ENCODE results near the gene KIFBP.

Gene KIFBP

DNA sequence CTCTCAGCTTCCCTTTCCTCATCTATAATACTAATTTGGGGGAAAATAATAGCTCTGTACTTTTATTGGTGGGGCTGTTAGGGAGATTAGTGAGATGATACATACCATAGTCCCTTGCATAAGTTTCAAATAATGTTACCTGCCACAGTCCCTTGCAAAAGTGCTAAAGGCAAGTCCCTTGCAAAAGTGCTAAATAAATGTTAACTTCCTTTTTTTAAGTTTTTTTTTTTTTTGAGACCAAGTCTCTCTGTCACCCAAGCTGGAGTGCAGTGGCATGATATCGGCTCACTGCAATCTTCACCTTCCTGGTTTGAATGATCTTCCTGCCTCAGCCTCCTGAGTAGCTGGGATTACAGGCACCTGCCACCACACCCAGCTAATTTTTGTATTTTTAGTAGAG, 55.9 kb downstream of the KIFBP start:
- DNase-seq (ENCODE audit: low read depth, low spot score): no peak
- no peak overlapping the region for H3K4me3 ChIP-seq (ENCODE audit: low read length)

DNA sequence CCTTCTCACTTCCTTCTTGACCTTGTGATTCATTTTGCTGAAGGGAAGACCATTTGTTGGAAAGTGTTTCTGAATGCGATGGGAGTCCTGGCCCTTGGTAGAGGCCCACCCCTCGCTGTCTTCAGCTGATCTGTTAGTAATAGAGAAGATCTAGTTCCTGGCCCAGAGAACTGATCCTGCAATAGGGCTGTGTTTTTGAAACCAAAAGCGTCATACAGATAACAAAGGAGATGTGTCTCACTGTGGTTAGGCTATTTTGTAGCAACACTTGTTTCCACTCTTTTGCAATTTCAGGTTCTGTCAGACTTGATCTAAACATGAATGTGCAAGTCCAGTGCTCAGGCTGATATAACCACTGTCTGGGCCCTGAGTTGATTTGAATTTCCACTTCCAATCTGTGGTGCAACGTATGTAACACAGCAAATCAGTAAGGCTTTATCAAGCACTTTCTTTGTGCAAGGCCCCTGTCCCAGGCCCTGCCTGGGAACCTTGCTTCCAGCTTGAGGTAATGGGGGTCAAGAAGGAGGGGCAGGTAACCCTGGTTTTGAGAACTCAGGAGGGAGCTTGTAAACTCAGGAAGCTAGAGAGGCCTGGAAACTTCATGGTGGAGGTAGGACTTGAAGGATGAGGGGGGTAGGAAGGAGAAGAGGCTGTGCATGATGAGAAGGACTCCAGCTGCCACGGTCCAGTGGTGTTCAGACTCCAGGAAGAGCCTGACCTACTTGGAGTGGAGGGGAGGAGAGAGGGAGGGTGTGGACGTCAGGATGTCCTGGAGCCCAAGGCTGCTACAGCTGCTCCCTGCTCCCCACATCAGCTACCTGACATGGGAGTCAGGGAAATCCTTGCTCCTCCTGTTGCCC, 57.1 kb downstream of the KIFBP start:
- no peak overlapping the region for H3K4me3 ChIP-seq (ENCODE audit: low read length)
- no peak for DNase-seq (ENCODE audit: low read depth, low spot score)

DNA sequence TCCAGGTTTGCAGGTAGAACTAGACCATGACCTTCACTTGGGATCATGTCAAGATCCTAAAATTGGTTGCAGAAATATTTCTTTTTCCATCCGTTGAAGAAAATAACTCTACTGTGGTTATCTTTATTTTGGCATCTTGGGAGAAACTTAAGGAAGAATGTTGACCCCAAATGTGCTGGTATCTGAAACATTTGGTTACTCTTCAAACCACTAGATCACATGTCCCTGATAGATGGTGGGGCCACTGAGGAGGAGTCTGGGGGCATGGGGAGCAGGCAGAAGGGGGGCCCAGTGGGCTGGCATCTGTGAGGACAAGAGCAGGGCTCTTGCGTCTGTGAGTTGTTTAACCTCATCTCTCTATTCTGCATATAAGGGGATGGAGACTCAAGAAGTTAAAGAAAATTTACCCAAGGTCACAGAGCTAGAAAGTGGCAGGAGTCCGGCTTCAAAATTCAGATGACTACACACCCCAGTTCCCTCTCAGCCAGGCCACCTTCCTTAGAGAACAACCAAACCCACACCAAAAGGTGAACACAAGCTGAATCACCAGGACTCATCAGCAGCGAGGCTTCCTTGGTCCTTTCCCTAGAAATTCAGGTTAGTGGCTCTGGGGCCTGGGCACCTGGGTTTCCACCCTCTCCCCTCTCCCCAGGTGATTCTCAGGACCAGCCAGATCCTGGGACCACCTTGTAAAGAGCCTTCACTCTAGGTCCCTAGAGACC, 58.7 kb downstream of the KIFBP start:
- H3K4me3 ChIP-seq (ENCODE audit: low read length): no peak overlapping the region
- no peak for DNase-seq (ENCODE audit: low read depth, low spot score)

DNA sequence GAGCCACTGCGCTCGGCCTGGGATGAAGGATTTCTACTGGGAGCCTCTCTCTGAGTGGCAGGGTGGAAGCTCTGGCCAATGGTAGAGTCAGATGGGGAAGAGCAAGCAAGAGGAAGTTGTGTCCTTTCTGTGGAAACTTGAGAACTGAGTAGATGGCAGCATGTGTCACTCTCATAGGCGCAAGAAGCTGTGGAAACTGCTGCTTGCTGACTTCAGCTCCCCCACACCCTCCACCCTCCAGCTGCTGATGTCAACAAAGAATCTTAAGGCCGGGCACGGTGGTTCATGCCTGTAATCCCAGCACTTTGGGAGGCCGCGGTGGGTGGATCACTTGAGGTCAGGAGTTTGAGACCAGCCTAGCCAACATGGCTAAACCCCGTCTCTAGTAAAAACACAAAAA, 59.5 kb downstream of the KIFBP start:
- DNase-seq (ENCODE audit: low read depth, low spot score): no peak
- H3K4me3 ChIP-seq (ENCODE audit: low read length): no peak overlapping the region

DNA sequence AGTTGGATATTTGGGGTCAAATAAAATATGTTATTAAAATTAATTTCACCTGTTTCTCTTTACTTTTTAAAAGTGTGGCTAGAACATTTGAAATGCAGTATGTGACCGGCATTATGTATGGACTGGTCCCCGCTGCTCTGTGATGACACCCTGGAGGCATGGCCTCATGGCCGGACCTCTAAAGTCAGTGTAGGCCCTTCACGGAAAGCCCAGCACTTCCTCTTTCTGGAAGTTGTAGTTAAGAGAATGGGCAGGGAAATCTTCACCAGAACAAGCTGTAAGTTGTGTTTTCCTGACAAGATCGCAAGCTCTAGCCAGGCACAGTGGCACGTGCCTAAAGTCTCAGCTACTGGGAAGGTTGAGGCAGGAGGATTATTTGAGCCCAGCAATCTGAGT, 61.0 kb downstream of the KIFBP start:
- no peak overlapping the region for H3K4me3 ChIP-seq (ENCODE audit: low read length)
- DNase-seq (ENCODE audit: low read depth, low spot score): no peak

DNA sequence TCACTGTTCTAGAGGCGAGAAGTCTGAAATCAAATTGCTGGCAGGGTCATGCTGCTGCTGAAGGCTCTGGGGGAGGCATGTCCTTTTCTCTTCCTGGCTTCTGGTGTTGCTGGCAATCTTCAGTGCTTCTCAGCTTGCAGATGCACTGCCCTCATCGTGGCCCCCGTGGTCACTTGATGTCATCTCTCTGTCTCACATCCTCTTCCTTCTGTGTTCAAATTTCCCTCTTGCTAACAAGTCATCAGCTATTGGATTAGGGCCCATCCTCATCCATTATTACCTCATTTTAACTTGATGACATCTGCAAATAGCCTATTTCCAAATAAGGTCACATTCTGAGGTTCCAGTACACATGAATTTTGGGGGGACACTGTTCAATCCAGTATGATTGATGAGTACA, 62.7 kb downstream of the KIFBP start:
- H3K4me3 ChIP-seq (ENCODE audit: low read length): no peak overlapping the region
- DNase-seq (ENCODE audit: low read depth, low spot score): no peak

DNA sequence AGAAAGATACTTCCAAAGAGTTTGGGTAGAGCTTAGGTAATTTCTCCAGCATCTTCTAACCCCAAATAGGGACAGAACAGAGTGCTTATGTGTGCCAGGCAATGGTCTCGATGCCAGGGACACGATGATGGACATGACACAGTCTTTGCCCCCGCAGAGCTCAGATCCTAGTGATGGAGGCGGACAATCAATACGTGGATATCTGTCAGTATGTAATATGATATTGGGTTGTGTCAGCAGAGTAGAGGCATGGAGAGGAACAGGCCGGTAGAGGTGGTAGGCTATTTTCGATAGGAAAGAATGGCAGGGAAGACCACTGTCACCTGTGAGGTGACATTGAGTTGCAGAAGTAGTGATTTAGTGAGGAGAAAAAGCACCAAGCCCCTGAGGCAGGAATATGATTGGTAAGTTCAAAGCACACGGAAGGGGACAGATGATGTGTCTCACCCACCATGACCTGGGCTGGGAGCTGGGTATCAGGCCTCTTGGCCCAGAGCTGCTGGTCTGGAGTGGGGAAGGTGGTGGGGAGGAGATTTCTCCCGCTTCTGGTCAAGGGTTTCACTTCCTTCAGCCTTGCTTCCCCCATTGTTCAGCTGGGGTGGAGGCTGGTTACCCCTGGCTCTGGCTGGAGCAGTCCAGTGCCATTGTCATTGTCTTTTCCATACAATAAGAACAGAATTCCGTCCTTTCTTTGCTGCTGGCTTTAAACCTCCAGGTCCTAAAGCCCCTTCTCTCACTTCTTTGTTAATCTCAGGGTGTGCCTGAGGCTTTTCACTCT, 63.3 kb downstream of the KIFBP start:
- DNase-seq (ENCODE audit: low read depth, low spot score): no peak
- no peak overlapping the region for H3K4me3 ChIP-seq (ENCODE audit: low read length)

DNA sequence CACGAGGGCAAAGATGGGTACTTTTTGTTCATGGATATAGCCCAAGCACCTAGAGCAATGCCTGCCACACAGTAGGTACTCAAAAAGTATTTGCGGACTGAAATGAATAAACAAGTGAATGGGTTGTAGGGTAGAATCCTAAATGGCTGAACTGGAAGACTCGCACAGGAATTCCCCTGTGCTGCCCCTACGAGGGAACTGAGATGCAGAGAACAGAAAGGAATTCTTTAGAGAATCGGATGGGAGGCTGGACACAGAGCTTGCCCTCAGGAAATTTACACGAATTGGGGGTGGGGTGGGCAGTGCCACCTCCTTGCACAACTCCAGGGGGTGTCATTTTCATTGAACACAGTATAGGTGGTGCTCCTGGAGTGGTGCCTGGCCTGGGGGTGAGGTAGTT, 64.1 kb downstream of the KIFBP start:
- DNase-seq (ENCODE audit: low read depth, low spot score): no peak
- no peak overlapping the region for H3K4me3 ChIP-seq (ENCODE audit: low read length)

DNA sequence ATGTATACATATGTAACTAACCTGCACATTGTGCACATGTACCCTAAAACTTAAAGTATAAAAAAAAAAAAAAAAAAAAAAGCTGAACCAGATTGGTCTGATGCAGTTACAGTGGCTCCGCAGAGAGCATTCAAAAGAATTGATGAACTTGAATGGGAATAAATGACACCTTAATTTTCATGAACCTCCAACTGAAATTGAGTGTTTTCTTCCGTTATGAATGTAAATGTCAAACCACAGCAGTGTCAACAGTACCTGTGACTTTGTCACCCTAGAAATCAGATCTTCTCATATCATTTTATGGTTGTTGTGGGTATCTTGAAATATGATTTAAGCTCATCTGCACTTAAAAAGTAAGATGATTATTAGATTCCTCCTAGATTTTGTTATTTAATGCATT, 66.6 kb downstream of the KIFBP start:
- no peak overlapping the region for H3K4me3 ChIP-seq (ENCODE audit: low read length)
- no peak for DNase-seq (ENCODE audit: low read depth, low spot score)

DNA sequence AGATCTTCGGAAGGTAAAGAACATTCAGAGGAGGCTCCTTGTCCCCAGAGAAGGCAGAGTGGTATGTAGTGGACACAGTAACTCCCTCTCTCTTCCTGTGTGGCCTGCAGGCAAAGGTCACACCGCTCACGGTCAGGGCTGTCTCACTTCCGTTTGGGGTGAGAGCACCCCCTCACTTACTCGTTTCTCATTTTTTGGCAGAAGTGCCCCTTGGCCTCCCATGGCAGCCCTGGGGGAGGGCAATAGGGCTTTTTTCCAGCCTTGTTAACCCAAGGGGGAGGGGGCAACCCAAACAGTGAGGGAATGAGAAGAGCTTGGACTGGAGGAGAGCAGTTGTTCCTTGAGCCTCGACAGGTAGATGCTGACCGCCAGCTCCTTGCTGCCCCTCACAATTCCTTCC, 67.5 kb downstream of the KIFBP start:
- H3K4me3 ChIP-seq (ENCODE audit: low read length): no peak overlapping the region
- no peak for DNase-seq (ENCODE audit: low read depth, low spot score)

DNA sequence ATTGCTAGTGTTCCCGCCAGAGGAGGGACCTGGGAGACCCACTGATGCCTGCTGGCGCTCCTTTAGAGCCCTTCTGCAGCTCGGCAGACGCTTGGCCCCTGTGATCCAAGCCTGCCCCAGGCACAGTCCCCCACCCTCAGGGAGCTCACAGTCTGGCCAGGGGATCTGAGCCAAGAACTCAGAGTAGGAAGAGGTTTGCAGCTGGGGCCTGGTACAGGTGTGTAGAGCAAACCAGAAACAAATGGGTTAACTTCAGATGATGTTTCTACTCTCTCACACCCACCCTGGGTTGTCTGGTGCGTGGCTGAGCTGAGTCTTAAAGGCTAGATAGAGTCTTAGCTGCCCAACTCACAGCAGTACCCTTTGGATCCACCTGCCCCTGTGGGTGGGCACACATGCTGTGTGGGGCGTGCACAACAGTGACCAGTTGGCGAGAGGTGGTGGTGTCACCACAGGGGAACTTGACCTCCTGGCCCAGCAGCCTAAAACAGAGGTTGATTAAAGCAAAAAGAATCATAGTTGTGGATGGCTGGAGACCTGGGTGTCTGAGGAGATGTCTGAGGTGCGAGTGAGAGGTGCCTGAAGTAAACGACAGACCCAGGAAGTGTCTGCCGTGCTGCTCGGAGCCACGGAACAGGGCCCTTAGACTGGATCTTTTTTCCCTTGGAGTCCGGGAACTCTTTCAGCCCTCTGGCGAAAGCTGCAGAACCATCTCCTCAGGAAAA, 68.1 kb downstream of the KIFBP start:
- no peak for DNase-seq (ENCODE audit: low read depth, low spot score)
- no peak overlapping the region for H3K4me3 ChIP-seq (ENCODE audit: low read length)

DNA sequence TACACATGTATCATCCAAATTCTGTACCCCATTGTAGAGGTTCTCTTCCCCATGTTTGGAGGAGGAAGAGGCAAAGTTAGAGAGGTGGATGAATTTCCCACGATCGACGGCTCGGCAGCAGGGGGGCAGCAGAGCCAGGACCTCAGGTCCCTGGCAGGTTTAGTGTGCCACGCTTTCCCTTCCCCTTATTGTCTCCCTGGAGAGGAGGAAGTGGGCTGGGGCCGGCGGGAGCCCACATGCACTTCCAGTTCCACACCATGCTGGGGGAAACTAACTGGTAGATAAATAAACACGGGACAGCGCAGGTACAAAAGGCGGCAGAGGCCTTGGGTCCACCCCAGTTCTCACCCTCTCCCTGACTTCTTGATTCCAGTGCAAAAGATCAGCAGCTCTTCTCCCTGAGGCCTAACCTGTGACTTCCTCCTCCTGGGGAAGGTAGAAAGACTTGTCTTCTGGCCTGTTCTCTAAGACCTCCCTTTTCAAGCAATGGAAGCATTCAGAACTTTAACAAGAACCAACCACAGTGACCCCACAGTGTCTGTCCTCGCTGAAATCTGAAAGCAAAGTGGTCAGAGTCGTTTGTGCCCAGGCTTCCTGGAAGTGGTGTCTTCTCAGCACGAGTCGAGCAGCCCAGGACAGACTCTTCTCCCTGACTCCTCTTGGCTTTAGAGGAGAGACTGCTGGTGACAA, 68.8 kb downstream of the KIFBP start:
- DNase-seq (ENCODE audit: low read depth, low spot score): no peak
- no peak overlapping the region for H3K4me3 ChIP-seq (ENCODE audit: low read length)

DNA sequence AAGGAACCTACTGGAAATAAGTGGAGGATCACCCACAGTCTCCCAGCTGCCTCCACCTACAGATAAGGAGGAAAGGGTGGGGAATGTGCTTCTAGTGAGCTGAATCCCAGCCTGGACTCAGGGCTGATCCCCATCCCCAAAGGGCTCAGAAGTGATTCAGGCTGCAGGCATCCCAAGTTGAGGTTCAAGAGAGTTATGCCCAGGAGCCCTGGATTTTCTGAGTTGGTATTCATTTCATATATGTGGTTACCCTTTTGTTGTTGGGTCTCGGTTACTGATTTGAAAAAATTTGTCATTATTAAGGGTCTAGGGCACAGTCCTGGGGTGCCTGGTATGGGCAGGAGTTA, 69.3 kb downstream of the KIFBP start:
- no peak for DNase-seq (ENCODE audit: low read depth, low spot score)
- no peak overlapping the region for H3K4me3 ChIP-seq (ENCODE audit: low read length)

DNA sequence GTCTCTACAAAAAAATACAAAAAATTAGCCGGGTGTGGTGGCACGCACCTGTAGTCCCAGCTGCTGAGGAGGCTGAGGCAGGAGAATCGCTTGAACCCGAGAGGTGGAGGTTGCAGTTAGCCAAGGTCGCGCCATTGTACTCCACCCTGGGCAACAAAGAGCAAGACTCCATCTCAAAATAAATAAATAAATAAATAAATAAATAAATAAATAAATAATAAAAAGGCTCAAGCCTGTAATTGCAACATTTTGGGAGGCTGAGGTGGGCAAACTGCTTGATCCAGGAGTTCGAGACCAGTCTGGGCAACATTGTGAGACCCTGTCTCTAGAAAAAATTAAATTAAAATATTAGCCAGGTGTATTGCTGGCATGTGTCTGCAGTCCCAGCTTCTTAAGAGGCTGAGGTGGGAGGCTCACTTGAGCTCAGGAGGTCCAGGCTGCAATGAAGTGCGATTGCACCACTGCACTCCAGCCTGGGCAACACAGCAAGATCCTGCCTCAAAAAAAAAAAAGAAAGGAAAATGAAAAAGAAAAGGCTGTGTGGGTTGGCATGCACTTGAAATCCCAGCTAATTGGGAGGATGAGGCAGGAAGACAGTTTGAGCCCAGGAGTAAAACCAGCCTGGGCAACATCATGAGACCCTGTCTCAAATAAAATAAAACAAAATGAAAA, 71.7 kb downstream of the KIFBP start:
- H3K4me3 ChIP-seq (ENCODE audit: low read length): no peak overlapping the region
- DNase-seq (ENCODE audit: low read depth, low spot score): no peak

DNA sequence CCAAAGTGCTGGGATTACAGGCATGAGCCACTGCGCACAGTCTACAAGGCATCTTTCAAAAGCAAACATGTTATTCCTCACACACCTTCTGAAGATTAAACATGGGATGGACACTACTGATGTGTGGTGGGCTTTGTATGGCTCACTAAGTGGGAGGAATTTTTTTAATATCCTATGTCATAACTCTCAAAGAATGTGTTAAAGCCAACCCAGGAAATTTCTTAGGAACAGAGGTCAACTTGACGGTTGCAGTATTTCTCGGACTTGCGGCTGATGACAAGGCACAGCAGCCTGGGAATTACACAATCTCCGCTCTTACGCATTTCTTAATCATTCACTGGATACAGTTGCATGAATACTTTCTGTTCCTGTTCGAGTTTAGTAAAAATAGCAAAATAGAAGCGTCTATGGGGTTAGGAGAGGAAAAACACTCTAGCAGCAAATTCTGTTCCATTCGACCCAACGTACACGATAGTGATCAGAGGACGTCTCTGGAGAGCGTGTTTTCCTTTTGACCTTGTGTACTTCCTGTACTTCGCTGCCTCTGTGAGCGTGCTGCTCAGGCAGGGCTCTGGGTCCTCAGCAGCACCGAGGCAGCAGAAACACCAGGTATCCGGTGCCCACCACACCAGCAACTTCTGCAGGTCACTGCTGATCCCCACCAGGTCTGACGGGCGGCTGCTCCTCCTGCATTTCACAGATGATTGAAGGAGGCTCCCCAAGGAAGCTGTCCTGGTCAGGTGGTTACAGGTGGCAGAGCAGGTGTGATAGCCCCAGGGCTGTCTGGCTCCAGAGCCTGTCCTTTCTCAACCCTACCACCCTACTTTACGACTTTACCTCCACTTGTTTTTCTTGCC, 72.9 kb downstream of the KIFBP start:
- DNase-seq (ENCODE audit: low read depth, low spot score): no peak
- no peak overlapping the region for H3K4me3 ChIP-seq (ENCODE audit: low read length)

DNA sequence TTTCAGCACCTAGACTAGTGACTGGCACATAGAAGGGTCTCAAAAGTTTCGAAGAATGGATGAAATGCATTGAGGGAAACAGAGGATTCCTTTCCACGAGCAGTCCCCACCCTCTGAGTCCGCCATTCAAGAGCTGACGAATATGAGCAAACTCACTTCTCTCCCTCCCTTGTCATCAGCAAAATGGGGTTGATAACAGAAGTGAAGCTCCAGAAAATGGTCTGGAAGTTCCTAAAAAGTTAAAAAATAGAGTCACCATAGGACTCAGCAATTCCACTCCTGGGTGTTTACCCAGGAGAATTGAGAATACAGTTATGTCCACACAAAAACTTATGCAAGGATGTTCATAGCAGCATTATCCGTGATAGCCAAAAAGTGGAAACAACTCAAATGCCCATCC, 74.3 kb downstream of the KIFBP start:
- DNase-seq (ENCODE audit: low read depth, low spot score): no peak
- H3K4me3 ChIP-seq (ENCODE audit: low read length): no peak overlapping the region

DNA sequence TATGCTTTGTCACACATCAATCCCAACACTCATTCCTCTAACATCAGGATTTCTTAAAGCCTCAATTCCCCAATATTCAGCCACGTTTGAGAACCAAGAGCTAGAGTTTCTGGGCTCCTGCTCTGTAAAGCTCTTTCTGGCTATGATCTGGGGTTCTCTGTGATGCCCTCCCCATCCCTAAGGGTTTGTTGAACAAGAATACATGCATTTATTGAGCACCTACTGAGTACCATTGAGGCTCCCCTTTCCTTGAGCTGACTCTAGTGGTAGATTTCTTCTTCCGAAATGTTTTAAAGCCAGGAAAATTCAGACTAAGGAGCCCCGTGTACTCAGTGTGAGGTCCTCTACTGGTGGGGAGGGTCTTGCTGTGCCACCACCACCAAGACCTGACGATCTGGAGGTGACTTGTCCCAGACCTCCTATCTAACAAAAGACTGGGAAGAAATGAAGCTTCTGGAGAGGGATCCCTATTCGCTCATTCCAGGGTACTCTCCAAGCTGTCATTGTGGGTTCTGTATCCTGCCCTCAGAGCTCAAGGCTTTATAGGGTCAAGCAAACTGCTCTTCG, 76.2 kb downstream of the KIFBP start:
- no peak for DNase-seq (ENCODE audit: low read depth, low spot score)
- H3K4me3 ChIP-seq (ENCODE audit: low read length): no peak overlapping the region
